A549 (cell line): ENCODE measurements around the gene OSTF1.

Experiments used
- CTCF ChIP-seq: fragments of >200 bp; sonication (Bioruptor Twin); formaldehyde crosslinking; IDR thresholded peaks from 3 replicates; pipeline ENCODE4 v1.5.1; 2016
- ELK1 ChIP-seq: fragments of 150-350 bp; IDR thresholded peaks from 2 replicates; pipeline ENCODE4 v1.6.1; 2014; ENCODE audit warnings: low read depth, mild to moderate bottlenecking, low read length
- FOXS1 ChIP-seq: fragments of 250-450 bp; sonication (Bioruptor Pico); IDR thresholded peaks from 2 replicates; pipeline ENCODE4 v1.5.0; 2020; ENCODE audit warnings: mild to moderate bottlenecking, moderate library complexity
- HDAC2 ChIP-seq: fragments of 200-600 bp; sonication (generic); IDR thresholded peaks from 2 replicates; pipeline ENCODE4 v1.6.1; 2016
- HMGXB4 ChIP-seq: fragments of 250-450 bp; sonication (Bioruptor Pico); IDR thresholded peaks from 2 replicates; pipeline ENCODE4 v1.5.0; 2021; ENCODE audit warnings: mild to moderate bottlenecking, moderate library complexity, borderline replicate concordance
- HOXA7 ChIP-seq: fragments of 250-450 bp; sonication (Bioruptor Pico); IDR thresholded peaks from 2 replicates; pipeline ENCODE4 v1.5.0; 2020; ENCODE audit warnings: mild to moderate bottlenecking, moderate library complexity
- MAX ChIP-seq: IDR thresholded peaks from 2 replicates; pipeline ENCODE4 v1.6.1; 2012
- PBX3 ChIP-seq: IDR thresholded peaks from 2 replicates; pipeline ENCODE4 v1.6.1; 2012
- SMC3 ChIP-seq: fragments of >200 bp; sonication (Bioruptor Twin); formaldehyde crosslinking; IDR thresholded peaks from 3 replicates; pipeline ENCODE4 v1.6.1; 2018; ENCODE audit warnings: inconsistent platforms
- SREBF2 ChIP-seq: fragments of 450-650 bp; IDR thresholded peaks from 2 replicates; pipeline ENCODE4 v1.6.1; 2014; ENCODE audit warnings: mild to moderate bottlenecking, moderate library complexity
- USF2 ChIP-seq: fragments of 450-650 bp; IDR thresholded peaks from 2 replicates; pipeline ENCODE4 v1.6.1; 2014; ENCODE audit warnings: antibody characterized with exemption
- ZFP36 ChIP-seq: fragments of 450-650 bp; IDR thresholded peaks from 2 replicates; pipeline ENCODE4 v1.6.1; 2014; ENCODE audit warnings: borderline replicate concordance; ENCODE audit not compliant: partially characterized antibody

GRCh38 chr9:75039801-75040200, 48.5 kb upstream of the OSTF1 start:
- TF ChIP-seq CTCF (no peak), HDAC2 (no peak), ZFP36 (no peak), HMGXB4 (no peak), SREBF2 (no peak), USF2 (no peak), SMC3 (no peak), FOXS1 (CRISPR knock-in tag) (no peak), ELK1 (no peak), HOXA7 (CRISPR knock-in tag) (no peak), PBX3 (no peak), MAX (no peak)
